Loucy (cell line): Measurements from ENCODE around the gene F5.

Experiments used
- EZH2phosphoT487 ChIP-seq: fragments of 200-600 bp; IDR thresholded peaks from 2 replicates; pipeline ENCODE4 v1.6.1; 2018; ENCODE audit warnings: antibody characterized with exemption, mild to moderate bottlenecking, moderate library complexity, borderline replicate concordance
- TF ChIP-seq, protein P1 (sequence below): fragments of 200-600 bp; sonication (generic); conservative IDR thresholded peaks from 2 replicates; pipeline ENCODE4 v1.5.1; 2014; ENCODE audit warnings: mild to moderate bottlenecking, antibody characterized with exemption, low read length

DNA sequence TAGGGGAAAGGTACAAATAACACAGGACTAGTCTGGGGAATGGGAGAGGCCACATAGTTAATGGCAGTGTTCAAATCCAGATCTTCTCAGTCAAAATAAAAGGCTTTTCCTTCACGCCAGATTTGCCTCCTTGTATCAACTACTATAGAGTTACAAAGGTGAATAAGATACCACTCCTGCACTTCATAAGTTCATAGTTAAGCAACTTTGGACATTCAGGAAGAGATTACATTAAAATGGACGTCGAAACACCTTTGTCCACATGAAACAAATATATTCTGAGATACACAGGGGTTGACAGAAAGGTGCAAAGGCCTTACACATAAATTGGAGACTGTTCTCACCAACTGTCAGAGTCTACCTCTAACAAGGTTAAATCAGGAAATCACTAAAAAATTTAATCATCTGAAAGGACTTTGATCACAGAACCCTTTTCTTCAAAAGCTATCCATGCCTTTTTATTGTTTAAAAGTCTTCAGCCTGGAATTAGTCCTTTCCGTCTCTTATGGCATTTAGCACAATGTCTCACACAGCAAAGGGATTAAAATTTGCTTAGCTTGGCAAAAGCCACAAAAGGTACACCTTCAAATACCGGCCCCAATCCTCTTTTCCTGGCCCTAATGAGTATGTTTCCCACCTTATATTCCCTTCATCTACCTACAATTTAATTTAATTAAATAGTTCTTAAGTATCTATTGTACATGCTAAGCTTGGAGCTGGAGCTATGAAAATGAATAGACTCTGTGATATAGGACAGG is 8.1 kb downstream of the F5 start:
- TF ChIP-seq, protein P1, sequence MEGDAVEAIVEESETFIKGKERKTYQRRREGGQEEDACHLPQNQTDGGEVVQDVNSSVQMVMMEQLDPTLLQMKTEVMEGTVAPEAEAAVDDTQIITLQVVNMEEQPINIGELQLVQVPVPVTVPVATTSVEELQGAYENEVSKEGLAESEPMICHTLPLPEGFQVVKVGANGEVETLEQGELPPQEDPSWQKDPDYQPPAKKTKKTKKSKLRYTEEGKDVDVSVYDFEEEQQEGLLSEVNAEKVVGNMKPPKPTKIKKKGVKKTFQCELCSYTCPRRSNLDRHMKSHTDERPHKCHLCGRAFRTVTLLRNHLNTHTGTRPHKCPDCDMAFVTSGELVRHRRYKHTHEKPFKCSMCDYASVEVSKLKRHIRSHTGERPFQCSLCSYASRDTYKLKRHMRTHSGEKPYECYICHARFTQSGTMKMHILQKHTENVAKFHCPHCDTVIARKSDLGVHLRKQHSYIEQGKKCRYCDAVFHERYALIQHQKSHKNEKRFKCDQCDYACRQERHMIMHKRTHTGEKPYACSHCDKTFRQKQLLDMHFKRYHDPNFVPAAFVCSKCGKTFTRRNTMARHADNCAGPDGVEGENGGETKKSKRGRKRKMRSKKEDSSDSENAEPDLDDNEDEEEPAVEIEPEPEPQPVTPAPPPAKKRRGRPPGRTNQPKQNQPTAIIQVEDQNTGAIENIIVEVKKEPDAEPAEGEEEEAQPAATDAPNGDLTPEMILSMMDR = no peak
- no peak for TF ChIP-seq EZH2phosphoT487
